K562 (cell line): ENCODE data around the gene LAMB3. TPM values are rescaled to one million over a fixed set of nuclear protein-coding genes. Genes with fewer than 3 reads are reported as not detected.

Source experiments
- ATAC-seq: fragments of 200-7000 bp; cut with Tn5 transposase; 3 replicates; pipeline ENCODE4 v1.9.1; 2020; ENCODE audit warnings: moderate library complexity
- BruUV-seq: library from RNA; stranded (reverse); fragments of 400-500 nt; replicated peaks from 2 replicates; lab custom pipeline; 2021; lab: Mats Ljungman, UMichigan
- CTCF ChIA-PET: fragments of 300-600 bp; formaldehyde crosslinking; extraction: SDS; loops from one replicate; lab custom pipeline; 2021; ENCODE audit warnings: low intra/inter-chr PET ratio; lab: Yijun Ruan, JAX
- POLR2A ChIA-PET: fragments of 300-600, 350-650 bp; sonication (Branson Sonifier 250); formaldehyde crosslinking; extraction: SDS; loops from one replicate; lab custom pipeline; 2021; ENCODE audit warnings: antibody characterized with exemption, inconsistent platforms; lab: Yijun Ruan, JAX
- DNase-seq, 4 experiments: peaks; one replicate each; pipeline versions ENCODE4 v3.0.0 to v3.0.0-alpha.2; 2011 to 2018; ENCODE audit warnings: low spot score in 3 of 4, mixed read lengths in 3 of 4; ENCODE audit errors: extremely low read depth in 1 of 4
- FAIRE-seq: peaks from 2 replicates; lab custom pipeline; 2011; peaks lifted over from hg19 to GRCh38; lab: Jason Lieb, UNC
- H2AFZ ChIP-seq: 2 replicates; pipeline ENCODE4 v1.6.0; 2011; ENCODE audit warnings: low read depth, low read length, control low read depth, inconsistent platforms
- H3K27ac ChIP-seq: fragments of 200-600 bp; 3 replicates; pipeline ENCODE4 v1.8.0; 2011; ENCODE audit warnings: low read depth, mild to moderate bottlenecking, control low read depth, inconsistent platforms, low read length, moderate library complexity, mixed read lengths; ENCODE audit errors: extremely low read depth
- H3K27me3 ChIP-seq, 2 experiments: fragments of 300-600 bp in 1 of 2; 2 replicates in 1 of 2; 3 replicates in 1 of 2; pipeline versions ENCODE4 v1.6.0 to v1.8.0; 2011; ENCODE audit warnings: inconsistent platforms in 2 of 2, low read length in 2 of 2, mild to moderate bottlenecking in 1 of 2, mixed read lengths in 1 of 2, moderate library complexity in 1 of 2; ENCODE audit not compliant: control insufficient read depth in 2 of 2, insufficient read depth in 2 of 2
- H3K36me3 ChIP-seq: fragments of 300-600 bp; 3 replicates; pipeline ENCODE4 v1.8.0; 2011; ENCODE audit warnings: mild to moderate bottlenecking, low read length, inconsistent platforms; ENCODE audit not compliant: control insufficient read depth, insufficient read depth
- H3K4me1 ChIP-seq, 2 experiments: fragments of 200-600 bp in 1 of 2; replicated peaks in 1 of 2; 2 replicates in 1 of 2; 3 replicates in 1 of 2; pipeline versions ENCODE4 v1.5.1 to v1.8.0; 2011; ENCODE audit warnings: inconsistent platforms in 2 of 2, low read length in 2 of 2, mild to moderate bottlenecking in 1 of 2, mixed read lengths in 1 of 2, moderate library complexity in 1 of 2; ENCODE audit not compliant: control insufficient read depth in 2 of 2, insufficient read depth in 2 of 2
- H3K4me2 ChIP-seq: 2 replicates; pipeline ENCODE4 v1.6.1; 2011; ENCODE audit warnings: low read length, control low read depth, inconsistent platforms, mixed read lengths; ENCODE audit not compliant: insufficient read depth
- H3K4me3 ChIP-seq: fragments of 200-600 bp; sonication (generic), shearing (Covaris generic); 2 replicates; pipeline ENCODE4 v1.5.1; 2016; ENCODE audit warnings: control low read depth, inconsistent platforms
- H3K79me2 ChIP-seq: fragments of 200-600 bp; 3 replicates; pipeline ENCODE4 v1.8.0; 2011; ENCODE audit warnings: low read length, inconsistent platforms; ENCODE audit not compliant: control insufficient read depth, insufficient read depth
- H3K9ac ChIP-seq, 2 experiments: 2 replicates each; pipeline versions ENCODE4 v1.6.0 to v1.6.1; 2011; ENCODE audit warnings: low read depth in 2 of 2, low read length in 2 of 2, control low read depth in 1 of 2, inconsistent platforms in 1 of 2, mild to moderate bottlenecking in 1 of 2, mixed read lengths in 1 of 2; ENCODE audit not compliant: insufficient read depth in 1 of 2
- H3K9me1 ChIP-seq: one replicate; pipeline ENCODE4 v1.6.0; 2011; ENCODE audit warnings: inconsistent platforms, mild to moderate bottlenecking, low read length, moderate library complexity; ENCODE audit not compliant: control insufficient read depth, insufficient read depth
- H3K9me3 ChIP-seq: replicated peaks from 2 replicates; pipeline ENCODE4 v1.5.1; 2011; ENCODE audit warnings: low read depth, low read length, inconsistent platforms; ENCODE audit not compliant: control insufficient read depth, insufficient read depth
- H4K20me1 ChIP-seq: replicated peaks from 2 replicates; pipeline ENCODE4 v1.6.1; 2011; ENCODE audit warnings: low read length, inconsistent platforms, mixed read lengths; ENCODE audit not compliant: control insufficient read depth, insufficient read depth
- ASH1L ChIP-seq: fragments of 450-650 bp; IDR thresholded peaks from 2 replicates; pipeline ENCODE4 v1.6.1; 2018; ENCODE audit warnings: borderline replicate concordance, mild to moderate bottlenecking, low read depth; ENCODE audit not compliant: partially characterized antibody
- ATF6 ChIP-seq: sonication (generic); formaldehyde crosslinking; IDR thresholded peaks from 2 replicates; pipeline ENCODE4 v1.4.0; 2020; ENCODE audit warnings: mild to moderate bottlenecking, missing genetic modification reagents
- FOXK1 ChIP-seq: sonication (generic); formaldehyde crosslinking; IDR thresholded peaks from 2 replicates; pipeline ENCODE4 v1.8.0; 2022; ENCODE audit warnings: missing genetic modification reagents, mild to moderate bottlenecking, borderline replicate concordance
- HNRNPH1 ChIP-seq: fragments of 200-400 bp; formaldehyde crosslinking; optimal IDR thresholded peaks from 2 replicates; pipeline ENCODE3; 2017; ENCODE audit warnings: low read depth, mild to moderate bottlenecking, low read length, moderate library complexity
- SAFB2 ChIP-seq: fragments of 200-400 bp; formaldehyde crosslinking; IDR thresholded peaks from 2 replicates; pipeline ENCODE4 v1.6.1; 2018; ENCODE audit warnings: borderline replicate concordance, low read length, low read depth, moderate library complexity; ENCODE audit not compliant: severe bottlenecking
- SFPQ ChIP-seq: fragments of 200-400 bp; formaldehyde crosslinking; IDR thresholded peaks from 2 replicates; pipeline ENCODE4 v1.6.1; 2017; ENCODE audit warnings: mild to moderate bottlenecking, low read depth, low read length, moderate library complexity
- ZBTB7A ChIP-seq: IDR thresholded peaks from 2 replicates; pipeline ENCODE4 v1.6.1; 2011; ENCODE audit warnings: low read depth, mild to moderate bottlenecking, low read length, moderate library complexity, borderline replicate concordance; ENCODE audit not compliant: control insufficient read depth
- ZKSCAN1 ChIP-seq: fragments of 150-350 bp; IDR thresholded peaks from 2 replicates; pipeline ENCODE4 v1.6.1; 2016; ENCODE audit warnings: low read depth, low read length
- ZNF583 ChIP-seq: fragments of 250-450 bp; sonication (Bioruptor Pico); IDR thresholded peaks from 2 replicates; pipeline ENCODE4 v1.4.0; 2020
- WGBS: fragments of 100-300 bp; shearing (Covaris generic); methylation state at CpG from one replicate; pipeline ENCODE4 v1.1.6; 2016; ENCODE audit warnings: low coverage, mixed read lengths; ENCODE audit not compliant: insufficient coverage; ENCODE audit errors: missing lambda C conversion rate; 5-methylcytosine and 5-hydroxymethylcytosine counted together
- in situ Hi-C: fragments of 300-500 bp; cut with MboI; formaldehyde crosslinking; loops from 4 replicates; pipeline ENCODE4 v1.15.0; 2018; ENCODE audit warnings: inconsistent platforms, mixed read lengths
- intact Hi-C: fragments of 100-400 bp; cut with micrococcal nuclease; formaldehyde crosslinking; loops from 2 replicates; pipeline ENCODE4 v1.14.2; 2022
- polyA plus RNA-seq, 8 experiments: library from polyadenylated mRNA; depleted of rRNA in 4 of 8; stranded (reverse) in 5 of 8; unstranded in 3 of 8; fragments of >200 nt; fragmentation: Nextera tagmentation in 2 of 8; fragmentation: Illumina TruSeq in 1 of 8; extraction: Ambion mirVana in 2 of 8; extraction: Trizol in 1 of 8; gene quantifications; 2 replicates each; pipeline versions ENCODE4 v1.2.1 to v1.2.3, GENCODE V29; 2011 to 2014; ENCODE audit warnings: inconsistent platforms in 1 of 8, missing spikeins in 1 of 8
- total RNA-seq, 7 experiments: library from RNA; depleted of rRNA in 6 of 7; stranded (reverse); fragments of >200 nt in 6 of 7; fragmentation: Illumina TruSeq in 2 of 7; extraction: Trizol in 2 of 7; gene quantifications; 2 replicates each; pipeline versions ENCODE4 v1.2.1 to v1.2.3, GENCODE V29; 2011 to 2021; ENCODE audit warnings: low replicate concordance in 1 of 7

The LAMB3 gene
- total and polyA plus RNA-seq, 9 of the 15 experiments (the other 6 are each of a cell fraction or from before 2014, with no cell fraction given): 0.08 to 1.3 (median 0.91) TPM

- Histone ChIP-seq H4K20me1 (peaks cover 3% of the 10 kb centered on the region; the same call in 1 of the 2 replicates), H3K4me3 (no peak overlapping the region), H3K79me2 (no peaks in the 10 kb centered on the region), H2AFZ (no peak overlapping the region), H3K9ac (no peak overlapping the region), H3K9me1 (no peaks in the 10 kb centered on the region), H3K9me3 (no peaks in the 10 kb centered on the region), H3K4me1 (no peaks in the 10 kb centered on the region)
- DNase-seq: no peak
- in situ Hi-C loops (no loop called here), intact Hi-C loops (no loop called here)
- no peak for ATAC-seq
- WGBS: 0% methylated on average over 4 of the region's 4 CpGs
- BruUV-seq: no TSS peak
- no peak for FAIRE-seq
- POLR2A ChIA-PET: interaction anchor here (0.6 to 1.0 kb wide), 2 partner anchors 10 to 40 kb away, joined by 3 to 4 read pairs; no protein-coding TSS in a partner anchor
- CTCF ChIA-PET: no interaction called here
- TF ChIP-seq ASH1L (no peak), FOXK1 (CRISPR knock-in tag) (no peak), ZKSCAN1 (no peak), ZBTB7A (no peak), SFPQ (no peak), SAFB2 (no peak), HNRNPH1 (no peak), ATF6 (CRISPR knock-in tag) (no peak), ZNF583 (CRISPR knock-in tag) (no peak)
- TF ChIP-seq, all 486 proteins: peak for 0
- H3K36me3 ChIP-seq: no peaks in the 10 kb centered on the region
- peaks cover 34 to 87% of the 10 kb centered on the region in 2 experiments; a peak in 4 of 5 replicates for H3K27me3 ChIP-seq
- H3K4me2 ChIP-seq: no peak overlapping the region
- no peak overlapping the region for H3K27ac ChIP-seq
These were observed 38.6 kb downstream of the LAMB3 start for GRCh38 chr1:209613400-209614150.
